Tibial nerve (tissue), 4 donors: ENCODE measurements around the gene UGGT2. TPM values are rescaled to one million over a fixed set of nuclear protein-coding genes. Genes with fewer than 3 reads are reported as not detected.

Source experiments
- DNase-seq, 2 donors: peaks; one replicate each; pipeline ENCODE4 v3.0.0-alpha.2; 2019; ENCODE audit warnings: low spot score in 2 of 2
- H3K27ac ChIP-seq, 4 donors: fragments of 200-600 bp; sonication (generic) in 3 of 4; one replicate each; pipeline ENCODE4 v1.5.1; 2017 to 2019; ENCODE audit warnings: mild to moderate bottlenecking in 1 of 4
- H3K27me3 ChIP-seq, 2 donors: fragments of 200-600 bp; sonication (generic) in 1 of 2; one replicate each; pipeline versions ENCODE4 v1.5.1 to v1.6.0; 2017 to 2019
- H3K36me3 ChIP-seq, 3 donors: fragments of 200-600 bp; sonication (generic); one replicate each; pipeline ENCODE4 v1.5.1; 2018 to 2019
- H3K4me1 ChIP-seq, 4 donors: fragments of 200-600 bp; sonication (generic) in 3 of 4; one replicate each; pipeline ENCODE4 v1.5.1; 2017 to 2019
- H3K4me3 ChIP-seq, 4 donors: fragments of 200-600 bp; sonication (generic) in 3 of 4; one replicate each; pipeline ENCODE4 v1.5.1; 2017 to 2019; ENCODE audit warnings: mild to moderate bottlenecking in 1 of 4, moderate library complexity in 1 of 4
- H3K9me3 ChIP-seq, 4 donors: fragments of 200-600 bp; sonication (generic) in 3 of 4; one replicate each; pipeline ENCODE4 v1.5.1; 2017 to 2019
- EP300 ChIP-seq, 2 donors: sonication (generic); formaldehyde crosslinking; IDR thresholded peaks; one replicate each; pipeline ENCODE4 v1.6.1; 2017; ENCODE audit warnings: antibody characterized with exemption in 2 of 2, mild to moderate bottlenecking in 1 of 2
- POLR2A ChIP-seq, 2 donors: fragments of 450-650 bp; IDR thresholded peaks; one replicate each; pipeline ENCODE4 v1.6.1; 2017; ENCODE audit warnings: antibody characterized with exemption in 2 of 2, mild to moderate bottlenecking in 2 of 2, moderate library complexity in 2 of 2
- WGBS, 2 donors: methylation state at CpG; one replicate each; pipeline ENCODE4 v1.1.5; 2018; 5-methylcytosine and 5-hydroxymethylcytosine counted together
- total RNA-seq, 4 donors: library from RNA; depleted of rRNA; stranded (reverse); fragments of >200 nt; gene quantifications; one replicate each; pipeline ENCODE4 v1.1.0, GENCODE V29; 2016
- TF ChIP-seq, protein P1 (sequence below), 5 experiments: fragments of 200-600 bp in 3 of 5; fragments of 450-650 bp in 2 of 5; sonication (generic) in 3 of 5; IDR thresholded peaks; one replicate each; pipeline ENCODE4 v1.5.1; 2016 to 2019; ENCODE audit warnings: antibody characterized with exemption in 5 of 5, mild to moderate bottlenecking in 3 of 5, moderate library complexity in 2 of 5

The UGGT2 gene
- total RNA-seq, 4 donors from 2014 or later, result 47.7 to 62.4 (median 61.0) TPM

DNA sequence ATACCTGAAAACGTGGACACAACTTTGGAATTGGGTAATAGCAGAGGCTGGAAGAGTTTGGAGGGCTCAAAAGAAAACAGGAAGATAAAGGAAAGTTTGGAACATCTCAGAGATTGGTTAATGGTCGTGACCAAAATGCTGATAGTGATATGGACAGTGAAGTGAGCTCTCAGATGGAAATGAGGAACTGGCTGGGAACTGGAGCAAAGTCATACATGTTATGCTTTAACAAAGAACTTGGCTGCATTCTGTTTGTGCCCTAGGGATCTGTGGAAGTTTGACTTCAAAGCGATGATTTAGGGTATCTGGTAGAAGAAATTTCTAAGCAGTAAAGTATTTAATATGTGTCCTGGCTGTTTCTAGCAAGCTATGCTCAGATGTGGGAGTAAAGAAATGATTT, 240.1 kb downstream of the UGGT2 start:
- no peak for DNase-seq
- TF ChIP-seq, protein P1, sequence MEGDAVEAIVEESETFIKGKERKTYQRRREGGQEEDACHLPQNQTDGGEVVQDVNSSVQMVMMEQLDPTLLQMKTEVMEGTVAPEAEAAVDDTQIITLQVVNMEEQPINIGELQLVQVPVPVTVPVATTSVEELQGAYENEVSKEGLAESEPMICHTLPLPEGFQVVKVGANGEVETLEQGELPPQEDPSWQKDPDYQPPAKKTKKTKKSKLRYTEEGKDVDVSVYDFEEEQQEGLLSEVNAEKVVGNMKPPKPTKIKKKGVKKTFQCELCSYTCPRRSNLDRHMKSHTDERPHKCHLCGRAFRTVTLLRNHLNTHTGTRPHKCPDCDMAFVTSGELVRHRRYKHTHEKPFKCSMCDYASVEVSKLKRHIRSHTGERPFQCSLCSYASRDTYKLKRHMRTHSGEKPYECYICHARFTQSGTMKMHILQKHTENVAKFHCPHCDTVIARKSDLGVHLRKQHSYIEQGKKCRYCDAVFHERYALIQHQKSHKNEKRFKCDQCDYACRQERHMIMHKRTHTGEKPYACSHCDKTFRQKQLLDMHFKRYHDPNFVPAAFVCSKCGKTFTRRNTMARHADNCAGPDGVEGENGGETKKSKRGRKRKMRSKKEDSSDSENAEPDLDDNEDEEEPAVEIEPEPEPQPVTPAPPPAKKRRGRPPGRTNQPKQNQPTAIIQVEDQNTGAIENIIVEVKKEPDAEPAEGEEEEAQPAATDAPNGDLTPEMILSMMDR (IDR thresholded peaks at IDR 0.05), result no peak
- TF ChIP-seq EP300 (IDR thresholded peaks at IDR 0.05), result no peak
- no peak for TF ChIP-seq POLR2A (IDR thresholded peaks at IDR 0.05)
- Histone ChIP-seq H3K36me3 (peaks cover 0 to 86% (median 0%) of the 10 kb centered on the region in 3 donors), H3K4me1 (no peaks in the 10 kb centered on the region), H3K9me3 (peaks cover 0 to 38% (median 6%) of the 10 kb centered on the region in 4 donors), H3K4me3 (no peak overlapping the region), H3K27ac (no peak overlapping the region), H3K27me3 (no peaks in the 10 kb centered on the region)
- 91 to 92% methylated on average over 3 of the region's 3 CpGs for WGBS, 2 donors

DNA sequence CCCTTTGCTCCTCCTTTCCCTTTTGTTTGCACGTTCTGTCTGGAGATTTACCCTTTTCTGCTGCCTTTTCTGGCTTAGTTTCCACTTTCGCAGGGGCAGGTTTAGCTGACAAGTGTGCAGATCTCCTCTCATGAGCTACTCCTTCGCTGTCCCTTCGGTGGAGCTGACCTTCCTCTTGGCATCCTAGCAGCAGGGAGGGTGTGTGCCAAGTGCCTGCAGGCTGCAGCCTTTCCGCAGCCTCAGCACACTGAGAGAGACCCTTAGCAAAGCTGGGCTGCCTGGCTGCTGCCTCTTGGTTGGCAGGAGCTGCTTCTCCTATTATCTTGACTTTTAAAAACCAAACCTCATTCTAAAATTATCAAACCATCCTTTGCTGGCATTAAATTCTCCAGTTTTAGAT, 243.8 kb downstream of the UGGT2 start:
- TF ChIP-seq POLR2A (IDR thresholded peaks at IDR 0.05) (no peak), EP300 (IDR thresholded peaks at IDR 0.05) (no peak)
- TF ChIP-seq, protein P1 (IDR thresholded peaks at IDR 0.05), result no peak
- peaks cover 0 to 66% (median 15%) of the 10 kb centered on the region in 4 donors for H3K9me3 ChIP-seq
- WGBS, 2 donors, result 91 to 92% methylated on average over 5 of the region's 5 CpGs

DNA sequence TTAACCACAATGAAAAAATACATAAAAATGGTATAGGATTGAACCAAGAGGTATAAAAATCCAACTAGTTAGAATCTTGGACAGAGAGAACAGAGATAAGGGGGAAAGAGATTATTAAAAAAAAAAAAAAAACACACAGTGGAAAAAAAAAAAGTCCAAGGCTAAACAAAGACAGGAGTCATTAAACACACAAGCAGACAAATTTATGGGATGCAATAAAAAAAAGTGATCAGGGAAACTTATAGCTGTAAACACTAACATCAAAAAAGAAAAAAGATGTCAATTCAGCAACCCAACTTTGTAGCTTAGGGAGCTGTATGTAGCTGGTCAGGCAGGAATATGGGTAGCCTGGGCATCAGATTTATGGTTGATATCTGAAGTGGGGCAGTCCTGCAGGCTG, 247.3 kb downstream of the UGGT2 start:
- Histone ChIP-seq H3K4me1 (no peaks in the 10 kb centered on the region), H3K36me3 (peaks cover 0 to 61% (median 0%) of the 10 kb centered on the region in 3 donors), H3K27me3 (no peaks in the 10 kb centered on the region), H3K9me3 (peaks cover 0 to 46% (median 18%) of the 10 kb centered on the region in 4 donors), H3K27ac (no peak overlapping the region), H3K4me3 (no peak overlapping the region)
- DNase-seq, result no peak
- TF ChIP-seq, protein P1 (IDR thresholded peaks at IDR 0.05), result no peak
- TF ChIP-seq EP300 (IDR thresholded peaks at IDR 0.05) (no peak), POLR2A (IDR thresholded peaks at IDR 0.05) (no peak)

More for the DNA sequence above, 243.8 kb downstream of the UGGT2 start:
- H3K27me3 ChIP-seq, result no peaks in the 10 kb centered on the region
- no peaks in the 10 kb centered on the region for H3K4me1 ChIP-seq
- no peak overlapping the region for H3K4me3 ChIP-seq
- no peak for DNase-seq
- H3K27ac ChIP-seq, result no peak overlapping the region
- H3K36me3 ChIP-seq, result peaks cover 0 to 69% (median 0%) of the 10 kb centered on the region in 3 donors

DNA sequence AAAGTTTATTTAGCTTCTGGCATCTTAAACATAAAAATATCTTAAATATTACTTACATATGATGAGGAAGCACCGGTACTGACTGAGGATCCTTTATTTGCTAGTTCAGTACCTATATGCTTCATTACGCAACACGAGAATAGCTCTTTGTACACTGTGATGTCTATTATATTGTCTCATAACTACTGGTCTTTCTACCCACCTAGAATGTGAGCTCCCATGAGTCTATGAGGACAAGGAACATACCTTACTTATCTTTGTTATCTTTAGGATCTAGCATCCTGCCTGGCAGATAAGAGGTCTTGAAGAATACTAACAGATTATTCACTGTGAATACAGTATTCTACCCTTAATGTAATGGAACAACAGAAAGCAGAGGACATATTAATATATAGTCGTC, 251.4 kb downstream of the UGGT2 start:
- TF ChIP-seq, protein P1 (IDR thresholded peaks at IDR 0.05), result no peak
- Histone ChIP-seq H3K36me3 (peaks cover 0 to 50% (median 0%) of the 10 kb centered on the region in 3 donors), H3K9me3 (peaks cover 0 to 23% (median 11%) of the 10 kb centered on the region in 4 donors), H3K4me3 (no peak overlapping the region), H3K27ac (no peak overlapping the region), H3K4me1 (no peaks in the 10 kb centered on the region), H3K27me3 (no peaks in the 10 kb centered on the region)
- DNase-seq, result no peak
- WGBS, 2 donors, result 89 to 94% methylated on average over 4 of the region's 4 CpGs

DNA sequence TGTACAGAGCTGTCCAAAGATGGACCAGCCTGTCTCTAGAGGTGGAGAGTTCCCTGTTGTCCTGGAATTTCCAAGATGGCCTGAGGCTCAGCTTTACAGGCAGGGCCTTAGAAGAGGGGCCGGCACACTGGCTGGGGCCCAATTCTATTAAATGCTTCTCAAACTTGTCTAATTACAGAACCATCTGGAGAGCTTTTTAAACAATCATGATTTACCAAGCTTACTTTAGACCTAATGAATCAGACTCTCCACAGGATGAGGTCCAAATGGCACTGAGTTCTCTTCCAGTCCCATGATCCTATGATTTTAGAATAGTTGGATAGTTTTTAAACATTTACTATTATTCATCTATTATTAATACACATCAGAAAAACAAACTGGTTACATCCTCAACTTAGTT, 252.8 kb downstream of the UGGT2 start:
- peaks cover 0 to 56% (median 0%) of the 10 kb centered on the region in 3 donors for H3K36me3 ChIP-seq
- no peaks in the 10 kb centered on the region for H3K27me3 ChIP-seq
- TF ChIP-seq POLR2A (IDR thresholded peaks at IDR 0.05) (no peak), EP300 (IDR thresholded peaks at IDR 0.05) (no peak)
- TF ChIP-seq, protein P1 (IDR thresholded peaks at IDR 0.05), result no peak
- no peak overlapping the region for H3K27ac ChIP-seq
- DNase-seq, result no peak
- no peak overlapping the region for H3K4me3 ChIP-seq
- 80 to 93% methylated on average over 1 of the region's 1 CpG for WGBS, 2 donors
- H3K9me3 ChIP-seq, result peaks cover 0 to 10% (median 6%) of the 10 kb centered on the region in 4 donors
- no peaks in the 10 kb centered on the region for H3K4me1 ChIP-seq
